HFF-Myc (cell line): ENCODE results near the gene HCRT.
A peak's percentile ranks its signal among the peaks of the same experiment; 100 is the strongest.
"Not testable (repeated sequence)": the region's sequence is repeated elsewhere in the genome, so short reads cannot be mapped to it uniquely, and the experiment has no call there.

ENCODE experiments used
- DNase-seq: peaks from one replicate; pipeline ENCODE4 v3.0.0-alpha.2; 2011; ENCODE audit warnings: low read depth; ENCODE audit errors: extremely low read depth
- H3K4me3 ChIP-seq: replicated peaks from 2 replicates; pipeline ENCODE4 v1.5.1; 2011; ENCODE audit warnings: low read depth, mild to moderate bottlenecking, control low read depth, low read length
- TF ChIP-seq, protein P1 (sequence below): IDR thresholded peaks from 2 replicates; pipeline ENCODE4 v1.5.1; 2012; ENCODE audit warnings: mild to moderate bottlenecking, low read depth, low read length, control low read depth; ENCODE audit errors: missing control alignments

HCRT gene

DNA sequence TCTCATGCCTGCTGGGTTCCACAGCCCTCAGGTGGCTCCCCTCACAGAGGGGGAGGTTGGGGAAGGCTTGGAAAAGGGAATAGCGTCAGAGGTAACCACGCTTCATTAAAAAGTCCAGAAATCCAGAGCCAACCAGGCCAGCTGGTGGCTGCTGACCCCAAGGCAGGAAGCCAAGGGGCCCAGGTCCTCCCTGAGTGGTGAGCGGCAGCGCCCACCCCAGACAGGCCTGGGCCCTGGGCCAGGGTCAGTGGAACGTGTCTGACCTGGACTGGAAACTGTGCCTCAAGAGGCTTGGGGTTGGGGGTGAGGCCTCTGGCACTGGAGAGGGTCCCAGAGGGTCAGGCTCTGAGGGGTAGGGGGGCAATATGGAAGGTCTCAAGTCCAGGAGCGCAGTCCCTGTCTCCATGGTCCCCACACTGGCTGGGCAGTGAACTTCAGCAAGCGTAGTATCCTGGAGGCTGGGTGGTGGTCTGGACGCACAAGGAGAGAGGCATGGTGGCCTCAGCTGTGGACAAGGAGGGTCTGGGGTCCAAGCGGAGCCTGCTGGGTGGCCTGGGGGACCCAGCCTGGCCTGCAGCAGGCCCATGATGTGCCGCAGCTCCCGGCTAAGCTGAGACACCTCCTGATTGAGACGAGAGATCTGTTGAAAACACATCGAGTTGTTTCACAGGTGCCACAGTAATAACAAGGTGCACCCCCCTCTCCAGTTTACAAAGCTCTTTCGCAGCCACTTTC, 25.3 kb downstream of the HCRT start:
- H3K4me3 ChIP-seq, result no peak overlapping the region
- no peak for DNase-seq
- TF ChIP-seq, protein P1, sequence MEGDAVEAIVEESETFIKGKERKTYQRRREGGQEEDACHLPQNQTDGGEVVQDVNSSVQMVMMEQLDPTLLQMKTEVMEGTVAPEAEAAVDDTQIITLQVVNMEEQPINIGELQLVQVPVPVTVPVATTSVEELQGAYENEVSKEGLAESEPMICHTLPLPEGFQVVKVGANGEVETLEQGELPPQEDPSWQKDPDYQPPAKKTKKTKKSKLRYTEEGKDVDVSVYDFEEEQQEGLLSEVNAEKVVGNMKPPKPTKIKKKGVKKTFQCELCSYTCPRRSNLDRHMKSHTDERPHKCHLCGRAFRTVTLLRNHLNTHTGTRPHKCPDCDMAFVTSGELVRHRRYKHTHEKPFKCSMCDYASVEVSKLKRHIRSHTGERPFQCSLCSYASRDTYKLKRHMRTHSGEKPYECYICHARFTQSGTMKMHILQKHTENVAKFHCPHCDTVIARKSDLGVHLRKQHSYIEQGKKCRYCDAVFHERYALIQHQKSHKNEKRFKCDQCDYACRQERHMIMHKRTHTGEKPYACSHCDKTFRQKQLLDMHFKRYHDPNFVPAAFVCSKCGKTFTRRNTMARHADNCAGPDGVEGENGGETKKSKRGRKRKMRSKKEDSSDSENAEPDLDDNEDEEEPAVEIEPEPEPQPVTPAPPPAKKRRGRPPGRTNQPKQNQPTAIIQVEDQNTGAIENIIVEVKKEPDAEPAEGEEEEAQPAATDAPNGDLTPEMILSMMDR, result no peak

DNA sequence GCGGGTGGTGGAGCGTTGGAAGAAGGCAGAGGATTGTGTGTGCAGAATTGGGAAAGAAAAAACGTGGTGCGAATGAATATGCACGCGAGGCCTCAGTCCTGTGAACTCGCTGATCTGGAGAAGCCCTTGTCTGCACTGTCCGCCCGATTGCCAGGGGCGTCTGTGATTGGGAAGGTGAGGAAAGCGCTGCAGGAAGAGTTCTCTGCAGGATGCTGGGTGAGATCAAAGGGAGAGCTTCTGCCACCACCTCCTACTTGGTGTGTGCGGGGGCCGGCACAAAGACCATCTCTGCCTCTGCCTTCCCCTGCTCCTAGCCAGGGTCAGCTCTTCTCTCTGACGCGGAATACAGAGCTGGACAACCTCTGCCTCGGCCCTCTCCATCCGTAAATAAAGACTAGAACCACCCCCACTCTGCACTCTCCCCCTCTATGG, 29.6 kb downstream of the HCRT start:
- TF ChIP-seq, protein P1, result no peak
- DNase-seq, result no peak
- peak overlapping the region; percentile 78 for H3K4me3 ChIP-seq

DNA sequence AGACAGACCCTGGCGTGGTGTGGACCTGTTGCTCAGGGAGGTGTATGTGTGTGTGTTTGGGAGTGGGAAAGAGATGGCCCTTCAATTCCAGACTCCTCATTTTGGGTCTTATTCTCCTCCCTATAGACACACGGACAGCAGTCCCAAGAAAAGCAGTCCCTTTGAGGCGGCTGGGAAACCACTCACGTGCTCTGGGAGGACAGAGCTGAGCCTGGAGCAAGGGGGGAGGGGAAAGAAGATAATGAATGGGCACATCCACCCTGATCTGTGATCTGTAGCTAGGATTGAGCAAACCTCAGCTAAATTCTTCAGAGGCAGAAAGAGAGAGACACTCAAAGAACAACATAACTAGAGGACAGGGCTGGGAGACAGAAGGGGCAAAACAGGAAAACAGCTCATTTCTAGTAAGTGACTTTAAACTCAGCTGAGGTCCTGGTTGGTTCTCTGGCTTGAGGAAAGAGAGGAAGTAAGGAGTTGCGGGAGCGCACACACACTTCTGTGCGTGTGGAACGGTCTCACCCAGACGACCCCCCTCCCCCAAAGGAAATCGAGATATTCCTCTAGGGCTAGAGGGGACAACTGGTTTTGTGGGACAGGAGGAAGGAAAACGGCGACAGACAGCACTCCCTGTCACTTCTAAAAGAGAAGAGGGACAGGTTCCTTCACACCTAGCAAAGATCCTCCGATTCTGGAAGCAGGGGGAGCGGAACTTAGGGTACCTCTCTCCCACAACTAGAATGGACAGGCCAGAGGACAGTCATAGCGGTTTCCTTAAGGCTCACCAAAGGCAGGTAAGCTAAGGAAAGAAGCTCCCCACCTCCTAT, 31.1 kb downstream of the HCRT start:
- DNase-seq, result no peak
- H3K4me3 ChIP-seq, result peak overlapping the region; percentile 78
- TF ChIP-seq, protein P1, result no peak

GRCh38 chr17:42146911-42147607, 38.2 kb downstream of the HCRT start:
- TF ChIP-seq, protein P1, result no peak
- no peak for DNase-seq
- no peak overlapping the region for H3K4me3 ChIP-seq

DNA sequence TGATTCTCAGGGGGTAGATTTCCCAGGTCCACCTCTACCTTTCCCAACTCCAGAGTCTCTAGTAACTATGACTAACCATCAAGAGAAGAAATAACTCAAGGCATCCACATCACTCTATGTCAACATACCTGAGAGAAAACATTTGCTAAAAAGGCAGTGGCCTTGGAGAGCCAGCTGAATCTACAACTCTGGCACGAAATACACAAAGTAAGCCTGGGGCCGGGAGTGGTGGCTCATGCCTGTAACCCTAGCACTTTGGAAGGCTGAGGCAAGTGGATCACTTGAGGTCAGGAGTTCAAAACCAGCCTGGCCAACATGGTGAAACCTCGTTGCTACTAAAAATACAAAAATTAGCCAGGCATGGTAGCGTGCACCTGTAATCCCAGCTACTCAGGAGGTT, 42.1 kb downstream of the HCRT start:
- not testable (repeated sequence) for H3K4me3 ChIP-seq, DNase-seq

- TF ChIP-seq, protein P1, result no peak
- no peak for DNase-seq
- H3K4me3 ChIP-seq, result no peak overlapping the region
Observed at GRCh38 chr17:42142371-42142896, 42.8 kb downstream of the HCRT start.

DNA sequence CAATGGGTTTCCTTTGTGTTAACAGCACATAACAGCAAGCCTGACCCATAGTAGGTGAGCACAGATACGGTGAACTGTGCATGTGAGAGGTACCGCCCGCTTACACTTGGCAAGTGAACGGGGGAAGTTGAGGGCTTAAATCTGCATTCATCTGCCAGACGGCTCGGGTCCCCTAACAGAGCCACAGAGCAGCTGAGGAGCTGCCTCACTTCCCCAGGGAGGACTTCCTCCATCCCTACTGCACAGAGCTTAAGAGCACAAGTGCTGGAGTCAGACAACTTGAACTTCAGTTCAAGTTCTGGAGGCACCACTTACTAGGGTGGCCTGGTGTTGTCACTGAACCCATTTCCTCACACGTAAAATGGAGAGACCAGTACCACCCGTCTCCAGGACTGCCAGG, 43.9 kb downstream of the HCRT start:
- DNase-seq, result no peak
- no peak overlapping the region for H3K4me3 ChIP-seq
- TF ChIP-seq, protein P1, result no peak

DNA sequence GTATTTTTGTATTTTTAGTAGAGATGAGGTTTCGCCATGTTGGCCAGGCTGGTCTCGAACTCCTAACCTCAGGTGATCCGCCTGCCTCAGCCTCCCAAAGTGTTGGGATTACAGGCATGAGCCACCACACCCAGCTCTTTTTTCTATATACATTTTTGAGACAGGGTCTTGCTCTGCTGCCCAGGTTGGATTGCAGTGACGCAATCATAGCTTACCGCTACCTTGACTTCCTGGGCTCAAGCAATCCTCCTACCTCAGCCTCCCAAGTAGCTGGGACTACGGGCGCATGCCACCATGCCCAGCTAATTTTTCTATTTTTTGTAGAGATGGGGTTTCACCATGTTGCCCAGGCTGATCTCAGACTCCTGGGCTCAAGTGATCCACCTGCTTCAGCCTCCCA, 44.6 kb downstream of the HCRT start:
- H3K4me3 ChIP-seq, DNase-seq: not testable (repeated sequence)
